IMR-90 (cell line): ENCODE results near the gene AOPEP. TPM values are rescaled to one million over a fixed set of nuclear protein-coding genes. Genes with fewer than 3 reads are reported as not detected.

Experiments used
- ATAC-seq: fragments of 200-7000 bp; cut with Tn5 transposase; 2 replicates; pipeline ENCODE4 v1.9.1; 2020; ENCODE audit warnings: low read depth, mild to moderate bottlenecking, moderate library complexity
- BruUV-seq: library from RNA; stranded (reverse); fragments of 400-500 nt; replicated peaks from 2 replicates; lab custom pipeline; 2021; lab: Mats Ljungman, UMichigan
- CTCF ChIA-PET: fragments of 300-600 bp; formaldehyde crosslinking; extraction: SDS; loops from one replicate; lab custom pipeline; 2021; ENCODE audit warnings: antibody characterized with exemption; lab: Yijun Ruan, JAX
- POLR2A ChIA-PET: fragments of 300-600 bp; sonication (Branson Sonifier 250); formaldehyde crosslinking; loops from one replicate; lab custom pipeline; 2022; ENCODE audit warnings: antibody characterized with exemption; ENCODE audit not compliant: unreplicated experiment; lab: Charles Lee
- DNase-seq: peaks from one replicate; pipeline ENCODE4 v3.0.0; 2013
- H2AFZ ChIP-seq: replicated peaks from 2 replicates; pipeline ENCODE3; 2013; ENCODE audit warnings: low read length, mild to moderate bottlenecking; ENCODE audit not compliant: poor library complexity
- H2AK5ac ChIP-seq: 2 replicates; pipeline ENCODE4 v1.6.1; 2013; ENCODE audit warnings: low read depth, low read length, inconsistent platforms
- H2AK9ac ChIP-seq: replicated peaks from 2 replicates; pipeline ENCODE3; 2013; ENCODE audit warnings: mild to moderate bottlenecking, low read depth, low read length, moderate library complexity; ENCODE audit not compliant: poor library complexity
- H2BK120ac ChIP-seq: 2 replicates; pipeline ENCODE4 v1.6.1; 2013; ENCODE audit warnings: low read depth, low read length, inconsistent platforms
- H2BK15ac ChIP-seq: 3 replicates; pipeline ENCODE4 v1.6.1; 2013; ENCODE audit warnings: low read depth, low read length, inconsistent platforms
- H2BK20ac ChIP-seq: 2 replicates; pipeline ENCODE4 v1.6.1; 2013; ENCODE audit warnings: low read depth, mild to moderate bottlenecking, inconsistent platforms, low read length, moderate library complexity
- H2BK5ac ChIP-seq: 2 replicates; pipeline ENCODE4 v1.6.1; 2013; ENCODE audit warnings: mild to moderate bottlenecking, low read depth, low read length, inconsistent platforms; ENCODE audit not compliant: poor library complexity, severe bottlenecking
- H3K14ac ChIP-seq: replicated peaks from 2 replicates; pipeline ENCODE4 v1.6.1; 2013; ENCODE audit warnings: low read depth, low read length, inconsistent platforms
- H3K18ac ChIP-seq: 2 replicates; pipeline ENCODE4 v1.6.1; 2013; ENCODE audit warnings: low read depth, low read length, control low read depth
- H3K23ac ChIP-seq: 2 replicates; pipeline ENCODE4 v1.6.1; 2013; ENCODE audit warnings: low read depth, low read length, inconsistent platforms
- H3K27ac ChIP-seq: 2 replicates; pipeline ENCODE4 v1.5.1; 2013; ENCODE audit warnings: mild to moderate bottlenecking, control low read depth, low read length; ENCODE audit not compliant: insufficient read depth
- H3K27me3 ChIP-seq: 2 replicates; pipeline ENCODE4 v1.6.1; 2013; ENCODE audit warnings: low read length; ENCODE audit not compliant: control insufficient read depth, insufficient read depth
- H3K36me3 ChIP-seq: 2 replicates; pipeline ENCODE4 v1.6.1; 2013; ENCODE audit warnings: low read length, mixed read lengths; ENCODE audit not compliant: control insufficient read depth, insufficient read depth
- H3K4ac ChIP-seq: 2 replicates; pipeline ENCODE4 v1.6.1; 2013; ENCODE audit warnings: low read depth, low read length, inconsistent platforms
- H3K4me1 ChIP-seq: 2 replicates; pipeline ENCODE4 v1.6.1; 2013; ENCODE audit warnings: low read length, mixed read lengths; ENCODE audit not compliant: control insufficient read depth, insufficient read depth
- H3K4me2 ChIP-seq: 2 replicates; pipeline ENCODE4 v1.6.1; 2013; ENCODE audit warnings: low read depth, mild to moderate bottlenecking, control low read depth, low read length, moderate library complexity
- H3K4me3 ChIP-seq: 2 replicates; pipeline ENCODE4 v1.5.1; 2013; ENCODE audit warnings: low read depth, mild to moderate bottlenecking, control low read depth, low read length, moderate library complexity; ENCODE audit not compliant: insufficient read depth
- H3K56ac ChIP-seq: 2 replicates; pipeline ENCODE4 v1.6.1; 2013; ENCODE audit warnings: low read length, inconsistent platforms; ENCODE audit not compliant: insufficient read depth; ENCODE audit errors: extremely low read depth
- H3K79me1 ChIP-seq, 2 experiments: 2 replicates each; pipeline ENCODE4 v1.6.1; 2013; ENCODE audit warnings: low read length in 2 of 2, inconsistent platforms in 1 of 2, low read depth in 1 of 2
- H3K9ac ChIP-seq: 2 replicates; pipeline ENCODE4 v1.6.1; 2013; ENCODE audit warnings: low read depth, low read length, control low read depth
- H3K9me1 ChIP-seq: 2 replicates; pipeline ENCODE4 v1.6.1; 2013; ENCODE audit warnings: low read length, inconsistent platforms; ENCODE audit not compliant: insufficient read depth
- H3K9me3 ChIP-seq: 2 replicates; pipeline ENCODE4 v1.6.1; 2013; ENCODE audit warnings: low read length; ENCODE audit not compliant: control insufficient read depth, insufficient read depth
- H4K20me1 ChIP-seq: 2 replicates; pipeline ENCODE4 v1.6.1; 2013; ENCODE audit warnings: low read length, inconsistent platforms; ENCODE audit not compliant: insufficient read depth
- H4K5ac ChIP-seq: 2 replicates; pipeline ENCODE4 v1.6.1; 2013; ENCODE audit warnings: mild to moderate bottlenecking, low read depth, low read length, control low read depth
- H4K8ac ChIP-seq, 2 experiments: 2 replicates each; pipeline ENCODE4 v1.6.1; 2013; ENCODE audit warnings: low read depth in 2 of 2, low read length in 2 of 2, control low read depth in 1 of 2, inconsistent platforms in 1 of 2
- H4K91ac ChIP-seq: 2 replicates; pipeline ENCODE4 v1.6.1; 2013; ENCODE audit warnings: low read depth, low read length, inconsistent platforms; ENCODE audit not compliant: insufficient read depth
- BHLHE40 ChIP-seq: fragments of 150-350 bp; IDR thresholded peaks from 2 replicates; pipeline ENCODE4 v1.6.1; 2016; ENCODE audit warnings: mild to moderate bottlenecking, low read depth, low read length
- CEBPB ChIP-seq: IDR thresholded peaks from 2 replicates; pipeline ENCODE4 v1.6.1; 2012; ENCODE audit warnings: low read depth, low read length, improper control_type of control experiment
- CHD1 ChIP-seq: IDR thresholded peaks from 2 replicates; pipeline ENCODE4 v1.6.1; 2012; ENCODE audit warnings: low read depth, low read length, improper control_type of control experiment
- CTCF ChIP-seq: conservative IDR thresholded peaks from 2 replicates; pipeline ENCODE4 v1.5.1; 2012; ENCODE audit warnings: mild to moderate bottlenecking, low read depth, low read length, improper control_type of control experiment
- ELK1 ChIP-seq: fragments of 150-350 bp; IDR thresholded peaks from 2 replicates; pipeline ENCODE4 v1.6.1; 2016; ENCODE audit warnings: low read depth, mild to moderate bottlenecking, low read length, moderate library complexity, borderline replicate concordance
- FOS ChIP-seq: fragments of 150-350 bp; IDR thresholded peaks from 2 replicates; pipeline ENCODE4 v1.6.1; 2016; ENCODE audit warnings: low read depth, low read length
- MAFK ChIP-seq: IDR thresholded peaks from 2 replicates; pipeline ENCODE4 v1.6.1; 2012; ENCODE audit warnings: low read depth, low read length, improper control_type of control experiment
- MAZ ChIP-seq: IDR thresholded peaks from 2 replicates; pipeline ENCODE4 v1.6.1; 2012; ENCODE audit warnings: low read depth, mild to moderate bottlenecking, low read length, improper control_type of control experiment, moderate library complexity, borderline replicate concordance
- MXI1 ChIP-seq: IDR thresholded peaks from 2 replicates; pipeline ENCODE4 v1.6.1; 2012; ENCODE audit warnings: low read depth, mild to moderate bottlenecking, low read length, moderate library complexity, borderline replicate concordance
- POLR2A ChIP-seq: IDR thresholded peaks from 2 replicates; pipeline ENCODE4 v1.6.1; 2012; ENCODE audit warnings: mild to moderate bottlenecking, low read depth, low read length
- RAD21 ChIP-seq: IDR thresholded peaks from 2 replicates; pipeline ENCODE4 v1.6.1; 2012; ENCODE audit warnings: low read length, improper control_type of control experiment
- RCOR1 ChIP-seq: IDR thresholded peaks from 2 replicates; pipeline ENCODE4 v1.6.1; 2012; ENCODE audit warnings: mild to moderate bottlenecking, low read length, improper control_type of control experiment; ENCODE audit not compliant: insufficient replicate concordance
- RFX5 ChIP-seq: IDR thresholded peaks from 2 replicates; pipeline ENCODE4 v1.8.0; 2012; ENCODE audit warnings: low read depth, mild to moderate bottlenecking, low read length, moderate library complexity
- SMC3 ChIP-seq: fragments of 150-350 bp; IDR thresholded peaks from 2 replicates; pipeline ENCODE4 v1.6.1; 2016; ENCODE audit warnings: low read depth, mild to moderate bottlenecking, antibody characterized with exemption, low read length, moderate library complexity
- USF2 ChIP-seq: fragments of 150-350 bp; IDR thresholded peaks from 2 replicates; pipeline ENCODE4 v1.6.1; 2017; ENCODE audit warnings: mild to moderate bottlenecking, antibody characterized with exemption, low read length, low read depth
- WGBS, 2 experiments: methylation state at CpG; one replicate each; pipeline versions ENCODE4 v1.1.5 to v1.1.7; 2013; ENCODE audit warnings: missing lambda C conversion rate in 2 of 2; ENCODE audit not compliant: insufficient read length in 1 of 2; ENCODE audit errors: extremely low coverage in 2 of 2; 5-methylcytosine and 5-hydroxymethylcytosine counted together
- dilution Hi-C: fragments of 300-500 bp; cut with HindIII; formaldehyde crosslinking; loops from one replicate; pipeline ENCODE4 v1.14.3; 2018; ENCODE audit warnings: low sequenced_read_pairs; ENCODE audit not compliant: unreplicated experiment
- in situ Hi-C: fragments of 300-500 bp; cut with MboI; formaldehyde crosslinking; loops from 3 replicates; pipeline ENCODE4 v1.14.3; 2019; ENCODE audit warnings: low sequenced_read_pairs, inconsistent platforms, mixed read lengths
- intact Hi-C: fragments of 100-400 bp; cut with micrococcal nuclease; formaldehyde crosslinking; loops from 2 replicates; pipeline ENCODE4 v1.10.0; 2022
- polyA plus RNA-seq, 3 experiments: library from polyadenylated mRNA; depleted of rRNA; stranded (reverse); fragments of >200 nt; gene quantifications; 2 replicates each; pipeline ENCODE4 v1.2.3, GENCODE V29; 2012; ENCODE audit warnings: low replicate concordance in 1 of 3
- total RNA-seq: library from RNA; depleted of rRNA; stranded (reverse); fragments of >200 nt; gene quantifications from 2 replicates; pipeline ENCODE4 v1.2.3, GENCODE V29; 2012

The AOPEP gene
- total and polyA plus RNA-seq, 2 of the 4 experiments (the other 2 are of a cell fraction) = 34.9 to 38.7 TPM

- no peaks in the 10 kb centered on the region for H3K36me3 ChIP-seq
- H4K91ac ChIP-seq = no peak overlapping the region
- in situ Hi-C loops (loop anchor here (10.0 kb wide), 1 partner anchor 315 kb away; no protein-coding TSS in a partner anchor), dilution Hi-C loops (no loop called here), intact Hi-C loops (no loop called here)
- no TSS peak for BruUV-seq
- H3K9ac ChIP-seq = no peak overlapping the region
- H4K8ac ChIP-seq = no peak overlapping the region
- no peak overlapping the region for H3K27ac ChIP-seq
- no peaks in the 10 kb centered on the region for H4K20me1 ChIP-seq
- POLR2A ChIA-PET = no interaction called here
- H3K4me1 ChIP-seq = peaks cover 14% of the 10 kb centered on the region
- H4K5ac ChIP-seq = no peak overlapping the region
- peaks cover 5 to 9% of the 10 kb centered on the region in 2 experiments; a peak in 2 of 4 replicates for H3K79me1 ChIP-seq
- no peak overlapping the region for H2BK5ac ChIP-seq
- WGBS, 2 experiments = no CpG with 5 or more reads among the region's 3 CpGs
- H2BK120ac ChIP-seq = no peak overlapping the region
- H3K4me2 ChIP-seq = no peak overlapping the region
- no peak for TF ChIP-seq BHLHE40
- no peak for TF ChIP-seq CTCF
- no peak for TF ChIP-seq FOS
- TF ChIP-seq POLR2A = no peak
- TF ChIP-seq CEBPB = no peak
- TF ChIP-seq ELK1 = no peak
- TF ChIP-seq USF2 = no peak
- no peak for TF ChIP-seq CHD1
- no peak for TF ChIP-seq RAD21
- TF ChIP-seq MAZ = no peak
- no peak for TF ChIP-seq MXI1
- no peak for TF ChIP-seq MAFK
- no peak for TF ChIP-seq RCOR1
- no peak for TF ChIP-seq SMC3
- no peak for TF ChIP-seq RFX5
- H2AK9ac ChIP-seq = no peak overlapping the region
- H3K23ac ChIP-seq = no peak overlapping the region
- ATAC-seq = no peak
- H2BK20ac ChIP-seq = no peak overlapping the region; the same call in 1 of the 2 replicates
- CTCF ChIA-PET = interaction anchor here (0.7 kb wide), 1 partner anchor 498 kb away, joined by 3 read pairs; no protein-coding TSS in a partner anchor
- no peak overlapping the region for H3K4me3 ChIP-seq
- no peak overlapping the region for H3K18ac ChIP-seq
- H3K9me1 ChIP-seq = peaks cover 10% of the 10 kb centered on the region
- H2AFZ ChIP-seq = no peak overlapping the region
- H2BK15ac ChIP-seq = no peak overlapping the region
- no peak overlapping the region for H3K14ac ChIP-seq
- DNase-seq = no peak
- no peak overlapping the region for H3K4ac ChIP-seq
- H3K56ac ChIP-seq = no peak overlapping the region
- H3K9me3 ChIP-seq = no peaks in the 10 kb centered on the region
- no peaks in the 10 kb centered on the region for H3K27me3 ChIP-seq
- no peak overlapping the region for H2AK5ac ChIP-seq
Measured at GRCh38 chr9:94999832-95000231, 273.3 kb downstream of the AOPEP start.
